NOMO-1 (cell line): Measurements from ENCODE around the gene FAM9C.
"Not testable (repeated sequence)": the region's sequence is repeated elsewhere in the genome, so short reads cannot be mapped to it uniquely, and the experiment has no call there.

ENCODE experiments used
- DNase-seq, 2 experiments: peaks; one replicate each; lab custom pipeline; 2025; ENCODE audit not compliant: unreplicated experiment in 2 of 2; lab: John Stamatoyannopoulos, UW

Gene FAM9C

DNA sequence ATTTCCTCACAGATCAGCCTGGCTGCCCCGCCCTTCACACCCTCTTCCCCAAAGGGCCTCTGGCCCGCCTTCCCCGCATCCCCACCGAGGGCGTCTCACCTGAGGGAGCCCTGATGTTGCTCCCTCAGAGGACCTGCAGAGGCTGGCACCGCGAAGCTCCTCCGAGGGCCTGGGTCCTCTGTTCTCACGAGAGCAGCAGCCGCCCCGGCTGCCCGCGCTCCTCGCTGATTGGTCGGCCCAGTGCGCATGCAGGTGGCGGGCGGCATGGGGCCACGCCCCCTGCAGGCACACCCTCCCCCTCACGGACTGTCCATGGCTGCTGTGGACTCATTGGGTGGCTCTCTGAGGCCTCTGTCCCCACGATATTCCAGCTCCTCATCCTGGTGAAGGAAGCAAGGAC lies at the start of gene FAM9C:
TSS of gene FAM9C (minus strand) at position 180 of the 400 bp plus-strand sequence. CDS start 831 bp downstream, outside the sequence.
- no peak for DNase-seq

DNA sequence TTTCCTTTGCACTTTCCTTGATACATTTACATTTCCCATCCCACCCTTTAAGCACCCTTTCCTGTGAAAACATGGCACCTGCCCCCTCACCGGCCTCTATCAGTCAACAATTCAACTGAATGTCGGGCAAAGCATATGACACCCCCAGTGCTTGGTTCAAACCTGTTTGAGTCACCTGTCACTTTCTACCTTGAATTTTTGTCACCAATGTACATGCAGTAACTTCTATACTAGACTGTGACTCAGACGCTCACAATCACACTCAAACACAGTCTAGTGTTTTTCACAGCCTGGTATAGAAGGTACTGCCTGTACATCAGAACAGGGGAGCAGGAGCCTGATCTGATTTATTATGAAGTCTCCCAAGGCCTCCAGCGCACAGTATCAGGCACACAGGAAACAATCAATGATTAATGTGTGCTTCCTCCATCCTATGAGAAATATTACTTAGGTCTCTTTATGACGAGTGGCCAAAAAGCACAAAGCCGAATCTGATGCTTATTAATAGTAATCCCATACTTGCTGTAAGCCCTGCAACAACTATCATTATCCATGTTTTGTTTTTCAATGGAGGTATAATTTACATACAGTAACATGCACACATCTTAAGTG lies 49.2 kb upstream of the FAM9C start:
- DNase-seq: no peak

DNA sequence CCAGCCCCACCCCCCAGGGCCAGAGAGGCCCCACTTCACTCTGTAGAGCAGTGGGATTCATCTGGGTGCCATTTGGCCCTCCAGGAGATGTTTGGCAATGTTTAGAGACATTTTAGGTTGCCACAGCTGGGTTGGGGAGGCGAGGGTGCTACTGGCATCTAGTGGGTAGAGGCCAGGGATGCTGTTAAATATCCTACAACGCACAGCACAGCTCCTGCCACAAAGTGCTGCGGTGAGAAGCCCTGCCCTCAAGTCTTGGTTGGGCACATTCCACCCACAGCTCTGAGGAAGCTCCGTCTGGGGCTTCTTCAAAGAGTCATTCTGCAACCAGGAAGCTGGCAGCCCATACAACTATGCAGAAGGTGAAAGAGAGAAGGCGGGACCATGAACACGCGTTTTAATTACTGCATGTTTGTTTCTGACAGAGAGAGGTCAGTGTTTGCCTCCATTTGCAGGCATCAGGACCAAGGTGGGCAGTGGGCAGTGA lies 48.1 kb upstream of the FAM9C start:
- peak; percentile 93 to 98 for DNase-seq

GRCh38 chrX:13091111-13091765 lies 46.8 kb upstream of the FAM9C start:
- DNase-seq: peak; percentile 89 to 95

GRCh38 chrX:13090339-13091110 lies 46.1 kb upstream of the FAM9C start:
- DNase-seq: peak; percentile 58 to 83

GRCh38 chrX:13090027-13090338 lies 45.6 kb upstream of the FAM9C start:
- DNase-seq: no peak

DNA sequence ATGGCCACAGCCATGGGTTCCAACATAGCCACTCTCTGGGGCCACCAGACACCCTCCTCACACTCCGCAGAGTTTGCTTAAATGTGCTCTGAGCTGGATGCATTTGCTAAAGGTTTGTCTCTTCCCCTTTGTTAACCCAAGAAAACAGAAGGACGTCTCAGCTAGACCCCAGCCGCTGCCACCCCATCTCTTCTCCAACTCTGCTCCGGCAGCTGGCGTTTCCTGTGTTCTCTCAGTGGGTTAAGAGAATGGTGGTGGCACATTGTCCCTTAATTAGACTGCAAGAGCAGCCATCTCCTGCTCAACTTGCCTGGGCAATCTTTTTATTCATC lies 43.7 kb upstream of the FAM9C start:
- DNase-seq: no peak

- DNase-seq: peak; percentile 90 to 94
Observed at GRCh38 chrX:13087322-13088155, 43.1 kb upstream of the FAM9C start.

- not testable (repeated sequence) for DNase-seq
Observed at GRCh38 chrX:13086793-13087321, 42.4 kb upstream of the FAM9C start.

DNA sequence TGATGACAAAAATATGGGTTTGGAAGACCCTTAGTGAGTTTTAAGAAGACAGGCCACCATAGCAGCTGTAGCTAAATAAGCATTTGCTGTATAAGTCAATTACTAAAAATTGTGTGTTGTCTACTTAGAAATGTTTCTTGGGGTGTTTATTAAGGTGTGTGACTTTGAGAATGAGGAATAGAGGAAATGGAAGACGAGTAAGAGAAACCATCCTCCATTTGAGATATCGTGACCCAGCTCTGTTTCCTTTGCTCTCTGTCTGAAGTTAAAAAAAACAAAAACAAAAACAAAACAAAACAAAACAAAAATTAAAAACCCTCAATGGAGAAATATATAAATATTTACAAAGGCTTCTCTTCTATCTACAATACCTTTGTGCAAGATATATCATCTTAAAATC lies 41.7 kb upstream of the FAM9C start:
- no peak for DNase-seq

DNA sequence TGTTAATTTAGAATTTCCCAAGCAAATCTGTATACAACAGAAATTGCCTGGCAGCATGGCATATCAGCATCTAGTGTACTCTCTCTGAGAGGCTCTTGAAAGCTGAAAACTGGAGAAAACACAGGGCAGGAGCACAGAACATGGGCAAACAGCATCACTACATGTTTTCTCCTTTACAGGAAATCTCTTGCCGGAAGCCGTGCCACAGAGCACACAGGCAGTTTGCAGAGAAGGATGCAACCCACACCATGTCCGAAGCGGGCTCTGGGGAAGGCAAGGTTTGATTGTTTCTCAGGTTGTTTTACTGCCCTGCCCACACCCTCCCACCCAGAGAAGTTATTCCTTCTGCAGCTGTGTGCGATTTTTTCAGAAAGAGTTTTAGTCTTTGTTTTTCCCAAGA lies 41.1 kb upstream of the FAM9C start:
- no peak for DNase-seq

DNA sequence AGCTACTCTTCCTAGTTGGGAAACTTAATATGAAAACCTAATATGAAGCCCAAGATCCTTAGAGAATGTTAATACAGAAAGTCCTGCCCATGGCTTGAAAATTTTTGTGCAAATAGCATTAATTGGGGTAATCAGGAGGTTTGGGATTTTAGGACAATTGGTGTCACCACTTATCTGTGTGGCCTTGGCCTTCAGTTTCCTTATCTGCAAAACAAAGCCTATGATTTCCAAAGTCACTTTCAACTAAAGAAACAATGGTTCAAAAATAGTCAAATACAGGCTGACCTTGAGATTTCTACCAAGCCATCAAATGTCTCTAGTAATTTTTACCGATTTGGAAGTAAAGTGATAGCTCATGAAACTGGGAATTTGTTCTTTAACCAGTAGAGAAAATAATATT lies 40.2 kb upstream of the FAM9C start:
- DNase-seq: no peak

- DNase-seq: not testable (repeated sequence)
Observed at GRCh38 chrX:13083755-13084326, 39.4 kb upstream of the FAM9C start.

DNA sequence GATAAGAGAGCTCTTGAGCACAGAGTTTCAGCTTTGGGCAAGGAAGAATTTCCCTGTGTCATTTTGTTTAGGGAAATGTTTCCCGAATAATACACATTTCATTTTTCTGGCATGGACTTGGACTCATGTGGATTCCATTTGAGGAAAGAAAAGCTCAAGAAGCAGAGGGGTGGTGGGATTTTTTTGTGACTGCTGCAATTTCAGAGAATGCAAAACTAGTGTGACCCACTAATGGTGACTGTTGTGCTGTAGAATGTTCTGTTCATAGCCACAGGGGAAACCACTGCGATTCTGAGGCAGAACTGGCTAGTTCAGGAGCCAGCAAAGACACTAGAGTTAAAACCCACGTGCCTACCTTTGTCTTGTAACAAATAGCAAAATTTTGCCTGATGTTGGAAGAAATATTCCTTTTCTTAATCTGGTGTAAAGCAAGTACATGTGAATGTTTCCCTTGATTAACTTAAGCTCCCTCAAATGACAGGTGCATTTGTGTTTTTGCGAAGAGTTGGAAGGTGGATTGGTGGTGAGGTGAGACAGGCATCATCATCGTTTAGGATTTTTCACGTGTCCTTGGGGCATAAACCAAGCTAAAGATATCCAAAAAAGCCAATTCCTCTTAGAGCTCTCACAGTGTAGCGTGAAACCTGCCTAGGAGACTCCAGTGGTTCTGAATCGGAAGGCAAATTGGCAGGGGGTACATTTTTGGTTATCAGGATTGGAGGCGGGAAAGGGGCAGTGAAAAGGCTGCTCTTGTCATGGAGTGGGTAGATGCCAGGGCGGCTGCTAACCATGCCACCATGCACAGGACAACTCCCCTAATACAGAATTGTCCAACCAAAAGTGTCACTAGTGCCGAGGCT lies 38.0 kb upstream of the FAM9C start:
- no peak for DNase-seq

DNA sequence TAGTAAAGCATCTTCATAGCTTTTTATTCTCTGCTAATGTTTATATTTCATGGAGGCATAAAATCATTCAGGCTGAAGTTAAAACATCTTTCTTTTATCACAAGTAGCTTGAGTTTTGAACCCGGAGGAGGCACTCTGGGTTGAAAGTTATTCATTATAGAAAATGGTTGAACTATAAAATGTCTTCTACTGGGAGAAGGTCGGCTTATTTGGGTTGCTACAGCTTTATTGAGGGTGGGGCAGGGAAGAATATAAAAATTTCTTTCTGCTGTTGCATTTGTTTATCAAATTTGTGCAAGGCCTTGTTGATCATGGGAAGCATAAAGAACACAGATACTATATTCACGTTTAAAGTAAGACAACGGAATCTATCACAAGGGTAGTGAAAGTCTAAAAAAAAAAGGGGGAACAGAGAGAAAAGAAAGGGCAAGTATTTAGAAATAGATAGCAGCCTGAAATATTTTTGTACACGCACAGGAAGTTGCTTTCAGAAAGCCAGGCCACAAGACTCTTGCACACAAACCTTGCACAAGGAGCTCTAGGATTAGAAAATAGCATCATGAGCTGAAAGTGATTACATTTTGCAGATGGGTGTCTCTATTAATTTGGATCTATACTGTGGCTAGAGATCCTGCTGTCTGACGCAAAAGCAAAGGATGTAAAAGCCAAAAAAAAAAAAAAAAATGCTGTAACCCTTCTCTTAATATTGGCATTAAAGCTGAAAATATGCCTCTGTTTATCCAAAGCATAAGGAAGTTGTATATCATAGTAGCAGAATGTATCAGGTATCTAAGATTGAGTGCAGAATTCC lies 37.2 kb upstream of the FAM9C start:
- DNase-seq: peak; percentile 94 to 98

DNA sequence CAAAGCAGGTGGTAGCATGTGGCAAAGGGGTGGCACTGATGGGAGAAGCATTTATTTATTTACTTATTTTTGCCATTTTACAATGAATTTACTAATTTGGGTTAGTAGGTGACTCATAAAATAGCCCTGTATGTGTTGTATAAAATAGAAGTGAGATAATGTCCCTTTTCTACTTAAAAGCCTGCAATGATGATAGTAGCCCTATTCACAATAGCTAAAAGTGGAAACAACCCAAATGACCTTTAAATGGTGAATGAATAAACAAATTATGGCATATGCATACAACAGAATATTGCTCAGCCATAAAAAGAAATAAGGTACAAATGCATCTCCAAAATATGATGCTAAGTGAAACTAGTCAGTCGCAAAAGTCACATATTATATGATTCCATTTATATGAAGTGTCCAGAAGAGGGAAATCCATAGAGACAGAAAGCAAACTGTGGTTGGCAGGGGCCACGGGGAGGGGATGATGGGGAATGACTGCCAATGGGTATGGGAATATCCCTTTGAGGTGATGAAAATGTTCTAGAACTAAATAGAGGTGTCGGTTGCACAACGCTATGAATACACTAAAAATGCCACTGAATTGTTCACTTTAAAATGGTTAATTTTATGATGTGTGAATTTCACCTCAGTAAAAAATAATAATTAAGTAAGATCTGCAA lies 35.8 kb upstream of the FAM9C start:
- DNase-seq: no peak

GRCh38 chrX:13078739-13079444 lies 34.5 kb upstream of the FAM9C start:
- peak; percentile 21 to 38 for DNase-seq

DNA sequence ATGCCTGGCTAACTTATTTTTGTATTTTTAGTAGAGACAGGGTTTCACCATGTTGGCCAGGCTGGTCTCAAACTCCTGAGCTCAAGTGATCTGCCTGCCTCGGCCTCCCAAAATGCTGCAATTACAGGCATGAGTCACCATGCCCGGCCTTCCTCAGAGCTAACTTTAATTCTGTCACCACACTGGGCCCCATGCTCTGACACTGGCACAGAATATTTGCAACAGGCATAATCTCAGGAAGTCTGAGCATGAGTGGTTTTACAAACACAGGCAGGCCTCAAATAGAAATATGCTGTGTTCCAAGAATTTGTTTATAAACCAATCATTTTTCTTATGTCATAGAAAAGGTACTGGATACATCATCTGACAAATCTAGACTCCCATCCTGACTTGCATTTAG lies 32.7 kb upstream of the FAM9C start:
- peak; percentile 75 to 80 for DNase-seq
